Measurements from ENCODE around the gene MARCHF2. TPM values are rescaled to one million over a fixed set of nuclear protein-coding genes. Genes with fewer than 3 reads are reported as not detected.
A peak's percentile ranks its signal among the peaks of the same experiment; 100 is the strongest.

MARCHF2 gene
- total and polyA plus RNA-seq, 4 donors: 50.1 to 70.5 (median 61.7) TPM

DNA sequence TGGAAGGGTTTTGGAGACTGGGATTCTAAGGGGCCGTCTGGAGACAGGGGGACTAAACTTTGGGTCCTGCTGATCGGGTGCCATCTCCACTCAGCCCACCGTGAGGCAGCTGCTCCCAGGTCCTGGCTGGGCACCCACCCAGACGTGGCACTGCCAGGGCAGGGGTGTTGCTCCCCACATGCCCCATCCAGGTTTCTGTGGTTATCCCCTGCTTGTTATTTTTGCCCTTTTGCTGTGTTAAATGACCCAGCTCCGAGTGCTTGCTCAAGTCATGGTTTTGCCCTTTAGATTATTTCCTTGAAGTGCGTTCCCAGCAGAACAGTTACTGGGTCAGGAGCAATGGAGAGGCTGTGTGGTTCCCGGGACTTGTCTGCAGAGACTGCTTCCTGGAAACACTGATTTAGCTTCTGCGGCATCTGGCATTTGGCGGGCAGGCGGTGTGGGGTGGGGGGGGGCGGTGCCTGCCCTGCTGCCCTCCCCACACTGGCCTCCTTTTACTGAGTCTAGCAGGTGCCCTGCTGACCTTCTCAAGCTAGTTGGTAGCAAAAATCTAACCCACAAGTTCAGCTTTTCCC is 21.0 kb upstream of the MARCHF2 start:
- Histone ChIP-seq H3K27ac (ENCODE audit: low read depth in 1 of 2, low read length in 2 of 2) (peak overlapping the region in 1 of 2 donors; percentile 73), H3K36me3 (ENCODE audit: control insufficient read depth in 1 of 2, insufficient read depth in 2 of 2, low read length in 1 of 2) (no peaks in the 10 kb centered on the region), H3K9me3 (ENCODE audit: control insufficient read depth, low read length) (no peaks in the 10 kb centered on the region), H3K4me3 (ENCODE audit: low read length in 2 of 2) (no peak overlapping the region), H3K27me3 (ENCODE audit: control insufficient read depth in 1 of 2, insufficient read depth in 2 of 2, low read length in 1 of 2) (no peaks in the 10 kb centered on the region), H3K4me1 (ENCODE audit: control insufficient read depth in 1 of 2, insufficient read depth in 2 of 2, low read length in 2 of 2) (no peaks in the 10 kb centered on the region)
- WGBS, 2 donors: 14 to 21% methylated on average over 10 to 11 of the region's 11 CpGs
- intact Hi-C loops (cut with DNase I): loop anchor here (2.0 to 5.0 kb wide), 2 partner anchors 37 to 450 kb away; partner anchors contain the start of gene TIMM44 (in 1 of the 2)
- ATAC-seq (ENCODE audit: low FRiP score) (no peak), DNase-seq (no peak)

DNA sequence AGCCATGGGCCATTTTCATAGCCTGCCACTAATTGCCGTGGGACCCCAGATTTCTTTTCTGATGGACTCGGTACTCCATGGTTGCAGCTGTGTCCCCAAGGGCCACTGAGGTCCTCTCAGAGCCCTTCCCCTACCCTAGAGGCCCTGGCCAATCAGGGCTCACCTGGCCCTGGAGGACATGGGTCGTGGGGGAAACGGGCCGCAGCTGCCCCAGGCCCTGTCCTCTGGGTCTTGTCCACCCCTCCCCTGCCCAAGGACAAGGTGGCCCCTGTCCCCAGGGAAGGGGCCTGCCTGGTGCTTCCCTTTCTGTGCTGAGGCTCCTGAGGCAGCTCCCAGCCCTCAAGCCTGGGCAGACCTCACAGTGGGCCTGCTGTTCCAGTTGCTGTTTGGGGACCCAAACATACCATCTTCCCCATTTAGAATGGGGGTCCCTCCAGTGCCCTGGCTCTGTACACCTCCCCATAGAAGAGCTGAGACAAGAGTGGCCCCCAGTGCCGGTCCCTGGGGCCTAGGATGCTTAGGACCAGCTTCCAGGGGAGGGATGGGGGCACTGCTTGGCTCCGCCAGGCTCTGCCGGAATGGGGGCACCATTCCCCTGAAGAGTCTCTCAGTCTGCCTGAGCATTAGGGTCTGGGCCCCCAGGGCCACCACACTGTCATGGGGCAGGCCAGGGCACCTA is 19.8 kb upstream of the MARCHF2 start:
- 65 to 70% methylated on average over 8 of the region's 8 CpGs for WGBS, 2 donors
- DNase-seq (no peak), ATAC-seq (ENCODE audit: low FRiP score) (no peak)
- Histone ChIP-seq H3K4me3 (ENCODE audit: low read length in 2 of 2) (no peak overlapping the region), H3K36me3 (ENCODE audit: control insufficient read depth in 1 of 2, insufficient read depth in 2 of 2, low read length in 1 of 2) (no peaks in the 10 kb centered on the region), H3K9me3 (ENCODE audit: control insufficient read depth, low read length) (no peaks in the 10 kb centered on the region), H3K4me1 (ENCODE audit: control insufficient read depth in 1 of 2, insufficient read depth in 2 of 2, low read length in 2 of 2) (no peaks in the 10 kb centered on the region), H3K27me3 (ENCODE audit: control insufficient read depth in 1 of 2, insufficient read depth in 2 of 2, low read length in 1 of 2) (no peaks in the 10 kb centered on the region), H3K27ac (ENCODE audit: low read depth in 1 of 2, low read length in 2 of 2) (no peak overlapping the region)
- intact Hi-C loops (cut with DNase I): loop anchor here (2.0 to 5.0 kb wide), 2 partner anchors 39 to 451 kb away; partner anchors contain the start of gene TIMM44 (in 1 of the 2)

DNA sequence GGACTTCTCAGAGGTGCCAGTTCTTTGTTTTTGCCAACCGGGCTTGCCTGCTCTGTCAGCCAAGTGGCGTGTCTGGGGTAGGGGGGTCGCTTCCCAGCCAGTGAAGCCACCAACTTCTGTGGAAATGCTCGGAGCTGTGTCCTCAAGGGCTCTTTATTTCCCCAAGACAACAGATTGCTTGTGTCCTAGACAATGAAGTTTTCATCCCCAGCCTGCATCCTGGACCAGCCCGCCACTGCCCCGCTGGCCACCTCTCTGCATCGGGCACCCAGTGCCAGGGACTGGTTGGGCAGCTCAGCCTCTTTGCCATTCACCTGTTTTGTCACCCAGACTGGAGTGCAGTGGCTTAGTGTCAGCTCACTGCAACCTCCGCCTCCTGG is 19.2 kb upstream of the MARCHF2 start:
- 69 to 73% methylated on average over 8 of the region's 8 CpGs for WGBS, 2 donors

DNA sequence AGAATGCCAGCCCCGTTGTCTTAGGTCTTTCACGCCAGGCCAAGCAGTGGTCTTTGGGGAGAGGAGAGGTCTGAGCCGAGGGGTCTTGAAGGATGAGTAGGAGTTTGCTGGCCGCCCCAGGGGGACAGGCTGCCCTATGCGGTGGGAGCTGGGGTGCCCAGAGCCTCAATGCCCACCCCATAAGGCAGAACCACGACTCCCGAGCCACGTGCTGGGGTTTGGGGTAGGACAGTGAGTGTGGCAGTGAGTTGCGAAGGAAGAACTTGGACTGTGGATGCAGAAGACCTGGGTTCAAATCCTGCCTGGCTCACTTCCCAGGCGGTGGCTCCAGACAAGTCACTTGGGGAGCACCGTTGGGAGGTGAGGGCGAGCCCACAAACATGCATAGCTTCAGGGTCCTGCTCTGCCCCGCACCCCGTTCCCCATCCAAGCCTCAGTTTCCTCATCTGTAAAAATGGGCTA is 17.5 kb upstream of the MARCHF2 start:
- Histone ChIP-seq H3K27me3 (ENCODE audit: control insufficient read depth in 1 of 2, insufficient read depth in 2 of 2, low read length in 1 of 2) (no peaks in the 10 kb centered on the region), H3K27ac (ENCODE audit: low read depth in 1 of 2, low read length in 2 of 2) (no peak overlapping the region), H3K9me3 (ENCODE audit: control insufficient read depth, low read length) (no peaks in the 10 kb centered on the region), H3K4me3 (ENCODE audit: low read length in 2 of 2) (no peak overlapping the region), H3K36me3 (ENCODE audit: control insufficient read depth in 1 of 2, insufficient read depth in 2 of 2, low read length in 1 of 2) (no peaks in the 10 kb centered on the region), H3K4me1 (ENCODE audit: control insufficient read depth in 1 of 2, insufficient read depth in 2 of 2, low read length in 2 of 2) (no peaks in the 10 kb centered on the region)
- intact Hi-C loops (cut with DNase I): loop anchor here in 1 of 2 donors (2.0 kb wide), 1 partner anchor 41 kb away; no protein-coding TSS in a partner anchor
- no peak for ATAC-seq (ENCODE audit: low FRiP score)
- 87 to 90% methylated on average over 14 of the region's 14 CpGs for WGBS, 2 donors
- DNase-seq: no peak

More for the DNA sequence above, 19.2 kb upstream of the MARCHF2 start:
- H3K36me3 ChIP-seq (ENCODE audit: control insufficient read depth in 1 of 2, insufficient read depth in 2 of 2, low read length in 1 of 2): no peaks in the 10 kb centered on the region
- intact Hi-C loops (cut with DNase I): loop anchor here (2.0 to 5.0 kb wide), 2 partner anchors 39 to 452 kb away; partner anchors contain the start of gene TIMM44 (in 1 of the 2)
- DNase-seq (no peak), ATAC-seq (ENCODE audit: low FRiP score) (no peak)
- no peak overlapping the region for H3K27ac ChIP-seq (ENCODE audit: low read depth in 1 of 2, low read length in 2 of 2)
- H3K4me1 ChIP-seq (ENCODE audit: control insufficient read depth in 1 of 2, insufficient read depth in 2 of 2, low read length in 2 of 2): no peaks in the 10 kb centered on the region
- H3K4me3 ChIP-seq (ENCODE audit: low read length in 2 of 2): no peak overlapping the region
- no peaks in the 10 kb centered on the region for H3K27me3 ChIP-seq (ENCODE audit: control insufficient read depth in 1 of 2, insufficient read depth in 2 of 2, low read length in 1 of 2)
- no peaks in the 10 kb centered on the region for H3K9me3 ChIP-seq (ENCODE audit: control insufficient read depth, low read length)

DNA sequence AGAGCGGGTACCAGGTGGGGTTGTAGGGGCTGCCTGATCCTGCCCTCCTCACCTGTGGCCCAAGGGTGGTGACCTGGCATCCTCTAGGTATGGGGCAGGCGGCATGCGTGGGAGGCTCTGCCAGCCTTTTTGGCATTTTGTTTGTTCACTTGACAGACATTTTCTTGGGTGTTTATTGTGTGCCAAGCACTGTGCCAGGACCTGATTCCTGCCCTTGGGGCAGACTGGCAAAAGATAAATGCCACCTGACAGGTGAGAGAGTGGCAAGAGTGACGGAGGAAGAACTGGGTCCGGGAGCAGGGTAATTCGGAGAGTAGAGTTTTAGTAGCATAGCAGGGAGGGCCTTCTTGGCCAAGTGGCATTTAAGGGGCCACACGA is 16.9 kb upstream of the MARCHF2 start:
- no peak for DNase-seq
- Histone ChIP-seq H3K27ac (ENCODE audit: low read depth in 1 of 2, low read length in 2 of 2) (no peak overlapping the region), H3K9me3 (ENCODE audit: control insufficient read depth, low read length) (no peaks in the 10 kb centered on the region), H3K4me3 (ENCODE audit: low read length in 2 of 2) (no peak overlapping the region), H3K4me1 (ENCODE audit: control insufficient read depth in 1 of 2, insufficient read depth in 2 of 2, low read length in 2 of 2) (no peaks in the 10 kb centered on the region), H3K27me3 (ENCODE audit: control insufficient read depth in 1 of 2, insufficient read depth in 2 of 2, low read length in 1 of 2) (no peaks in the 10 kb centered on the region), H3K36me3 (ENCODE audit: control insufficient read depth in 1 of 2, insufficient read depth in 2 of 2, low read length in 1 of 2) (no peaks in the 10 kb centered on the region)
- 86 to 88% methylated on average over 7 of the region's 7 CpGs for WGBS, 2 donors
- intact Hi-C loops (cut with DNase I): loop anchor here in 1 of 2 donors (2.0 kb wide), 1 partner anchor 41 kb away; no protein-coding TSS in a partner anchor
- no peak for ATAC-seq (ENCODE audit: low FRiP score)

DNA sequence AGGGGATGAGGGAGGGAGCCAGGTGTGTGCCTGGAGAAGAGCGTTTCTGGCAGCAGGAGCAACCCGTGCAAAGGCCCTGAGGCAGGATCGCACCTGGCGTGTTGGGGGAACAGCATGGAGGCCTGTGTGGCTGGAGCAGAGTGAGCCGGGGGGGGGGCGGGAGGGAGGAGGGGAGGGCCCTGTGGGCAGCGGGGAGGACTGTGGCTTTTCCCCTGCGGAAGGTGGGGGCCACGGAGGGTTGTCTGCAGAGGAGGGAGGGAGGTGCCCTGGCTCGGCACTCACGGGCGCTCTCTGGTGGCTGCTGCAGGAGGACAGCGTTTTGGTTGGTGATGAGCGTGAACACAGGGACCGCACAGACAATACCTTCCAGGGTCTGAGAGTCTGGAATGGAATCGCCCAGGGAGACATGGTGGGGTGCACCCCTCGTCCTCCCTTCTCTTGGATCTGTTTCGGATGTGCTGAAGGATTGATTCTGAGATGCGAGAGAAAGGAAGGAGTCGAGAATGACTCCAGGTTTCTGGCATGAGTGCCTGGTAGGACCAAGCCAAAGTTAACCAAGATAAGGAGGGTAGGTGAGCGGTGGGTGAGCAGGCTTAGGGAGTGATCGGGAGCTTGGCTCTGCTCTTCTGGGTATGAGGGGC is 16.4 kb upstream of the MARCHF2 start:
- Histone ChIP-seq H3K9me3 (ENCODE audit: control insufficient read depth, low read length) (no peaks in the 10 kb centered on the region), H3K36me3 (ENCODE audit: control insufficient read depth in 1 of 2, insufficient read depth in 2 of 2, low read length in 1 of 2) (no peaks in the 10 kb centered on the region), H3K4me3 (ENCODE audit: low read length in 2 of 2) (no peak overlapping the region), H3K4me1 (ENCODE audit: control insufficient read depth in 1 of 2, insufficient read depth in 2 of 2, low read length in 2 of 2) (no peaks in the 10 kb centered on the region), H3K27me3 (ENCODE audit: control insufficient read depth in 1 of 2, insufficient read depth in 2 of 2, low read length in 1 of 2) (no peaks in the 10 kb centered on the region), H3K27ac (ENCODE audit: low read depth in 1 of 2, low read length in 2 of 2) (no peak overlapping the region)
- WGBS, 2 donors: 43 to 45% methylated on average over 20 to 22 of the region's 22 CpGs
- intact Hi-C loops (cut with DNase I): loop anchor here in 1 of 2 donors (2.0 kb wide), 1 partner anchor 42 kb away; no protein-coding TSS in a partner anchor
- DNase-seq (peak; percentile 76 to 92), ATAC-seq (ENCODE audit: low FRiP score) (no peak)

DNA sequence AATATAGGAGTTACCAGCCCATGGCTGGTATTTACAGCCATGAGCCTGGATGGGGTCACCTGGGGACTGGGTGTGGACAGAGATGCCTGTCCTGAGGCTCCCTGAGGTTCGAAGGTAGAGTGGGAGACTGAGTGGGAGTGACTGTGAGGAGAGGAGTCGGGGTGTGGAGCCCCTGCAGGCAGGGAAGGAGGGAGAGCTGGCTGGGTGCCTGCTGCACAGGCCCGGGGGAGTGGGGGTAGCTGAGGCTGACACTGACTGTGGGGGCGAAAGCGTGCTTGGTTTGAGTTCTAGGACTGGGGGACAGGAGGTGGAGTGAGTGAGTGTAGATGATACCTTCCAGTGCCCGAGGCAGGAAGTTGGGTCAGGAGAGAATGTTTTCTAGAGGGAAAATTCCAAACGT is 15.8 kb upstream of the MARCHF2 start:
- DNase-seq (no peak), ATAC-seq (ENCODE audit: low FRiP score) (no peak)
- intact Hi-C loops (cut with DNase I): loop anchor here in 1 of 2 donors (2.0 kb wide), 1 partner anchor 42 kb away; no protein-coding TSS in a partner anchor
- no peaks in the 10 kb centered on the region for H3K9me3 ChIP-seq (ENCODE audit: control insufficient read depth, low read length)
- H3K27me3 ChIP-seq (ENCODE audit: control insufficient read depth in 1 of 2, insufficient read depth in 2 of 2, low read length in 1 of 2): no peaks in the 10 kb centered on the region
- no peaks in the 10 kb centered on the region for H3K4me1 ChIP-seq (ENCODE audit: control insufficient read depth in 1 of 2, insufficient read depth in 2 of 2, low read length in 2 of 2)
- 37 to 42% methylated on average over 7 of the region's 7 CpGs for WGBS, 2 donors
- H3K27ac ChIP-seq (ENCODE audit: low read depth in 1 of 2, low read length in 2 of 2): no peak overlapping the region
- peaks cover 0 to 4% of the 10 kb centered on the region in 2 donors for H3K36me3 ChIP-seq (ENCODE audit: control insufficient read depth in 1 of 2, insufficient read depth in 2 of 2, low read length in 1 of 2)
- H3K4me3 ChIP-seq (ENCODE audit: low read length in 2 of 2): no peak overlapping the region

DNA sequence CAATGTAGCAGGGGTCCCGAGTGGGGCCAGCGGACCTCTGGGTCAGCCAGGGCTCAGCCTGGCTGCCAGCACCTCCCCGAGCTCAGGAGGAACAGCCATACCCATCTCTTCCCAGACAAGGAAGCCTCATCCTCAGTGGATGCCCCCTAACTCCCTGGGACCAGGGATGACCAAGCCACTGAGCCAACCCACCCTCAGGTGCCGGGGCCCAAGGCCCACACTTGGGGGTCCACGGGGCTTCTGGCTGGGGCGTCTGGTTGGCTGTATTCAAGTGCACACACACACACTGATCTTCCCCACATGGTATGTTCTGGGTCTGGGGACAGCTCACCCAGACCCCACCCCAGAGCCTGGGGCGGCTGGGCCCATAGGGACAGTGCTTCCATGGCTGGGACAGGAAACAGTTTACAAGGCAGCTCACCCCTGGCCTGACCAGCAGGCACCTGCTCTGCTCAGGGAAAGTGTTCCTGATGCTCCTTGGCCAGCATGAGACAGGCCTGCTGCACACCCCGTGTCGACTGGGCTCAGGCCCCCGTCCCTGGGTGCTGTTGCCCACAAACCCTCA is 15.3 kb upstream of the MARCHF2 start:
- Histone ChIP-seq H3K27ac (ENCODE audit: low read depth in 1 of 2, low read length in 2 of 2) (no peak overlapping the region), H3K4me1 (ENCODE audit: control insufficient read depth in 1 of 2, insufficient read depth in 2 of 2, low read length in 2 of 2) (no peaks in the 10 kb centered on the region), H3K27me3 (ENCODE audit: control insufficient read depth in 1 of 2, insufficient read depth in 2 of 2, low read length in 1 of 2) (no peaks in the 10 kb centered on the region), H3K4me3 (ENCODE audit: low read length in 2 of 2) (no peak overlapping the region), H3K9me3 (ENCODE audit: control insufficient read depth, low read length) (no peaks in the 10 kb centered on the region), H3K36me3 (ENCODE audit: control insufficient read depth in 1 of 2, insufficient read depth in 2 of 2, low read length in 1 of 2) (peaks cover 0 to 4% of the 10 kb centered on the region in 2 donors)
- DNase-seq (no peak), ATAC-seq (ENCODE audit: low FRiP score) (no peak)
- WGBS, 2 donors: 77 to 82% methylated on average over 10 of the region's 10 CpGs
- intact Hi-C loops (cut with DNase I): loop anchor here in 1 of 2 donors (2.0 kb wide), 1 partner anchor 43 kb away; no protein-coding TSS in a partner anchor

All from aorta (tissue), 5 donors.